Hepatocyte (in vitro differentiated cells): Measurements from ENCODE around the gene CHP1. TPM values are rescaled to one million over a fixed set of nuclear protein-coding genes. Genes with fewer than 3 reads are reported as not detected.
"Not testable (repeated sequence)": the region's sequence is repeated elsewhere in the genome, so short reads cannot be mapped to it uniquely, and the experiment has no call there.

Source experiments
- DNase-seq: peaks from one replicate; pipeline ENCODE4 v3.0.0-alpha.2; 2016; ENCODE audit warnings: low spot score
- H2AFZ ChIP-seq: fragments of 200-600 bp; sonication (generic); 2 replicates; pipeline ENCODE4 v1.6.0; 2016; ENCODE audit warnings: antibody characterized with exemption, mild to moderate bottlenecking
- H3K27ac ChIP-seq: fragments of 200-600 bp; sonication (generic); 2 replicates; pipeline ENCODE4 v1.5.1; 2016; ENCODE audit warnings: mild to moderate bottlenecking
- H3K27me3 ChIP-seq: fragments of 200-600 bp; sonication (generic); 2 replicates; pipeline ENCODE4 v1.6.1; 2016
- H3K36me3 ChIP-seq: fragments of 200-600 bp; sonication (generic); replicated peaks from 2 replicates; pipeline ENCODE4 v1.5.1; 2016; ENCODE audit warnings: low read depth; ENCODE audit not compliant: insufficient read depth
- H3K4me1 ChIP-seq: fragments of 200-600 bp; sonication (generic); 2 replicates; pipeline ENCODE4 v1.5.1; 2016; ENCODE audit warnings: mild to moderate bottlenecking, moderate library complexity; ENCODE audit not compliant: insufficient read depth
- H3K4me2 ChIP-seq: fragments of 200-600 bp; sonication (generic); 2 replicates; pipeline ENCODE4 v1.6.0; 2016
- H3K4me3 ChIP-seq: fragments of 200-600 bp; sonication (generic); 2 replicates; pipeline ENCODE4 v1.5.1; 2016; ENCODE audit warnings: mild to moderate bottlenecking
- H3K79me2 ChIP-seq: fragments of 200-600 bp; sonication (generic); 2 replicates; pipeline ENCODE4 v1.6.0; 2017; ENCODE audit warnings: mild to moderate bottlenecking
- H3K9me2 ChIP-seq: fragments of 200-600 bp; sonication (generic); replicated peaks from 2 replicates; pipeline ENCODE4 v1.6.0; 2017; ENCODE audit warnings: mild to moderate bottlenecking; ENCODE audit not compliant: insufficient read depth
- H3K9me3 ChIP-seq: fragments of 200-600 bp; sonication (generic); 2 replicates; pipeline ENCODE4 v1.5.1; 2016; ENCODE audit warnings: low read depth, mild to moderate bottlenecking
- H4K20me1 ChIP-seq: fragments of 200-600 bp; sonication (generic); 2 replicates; pipeline ENCODE4 v1.6.0; 2016; ENCODE audit warnings: mild to moderate bottlenecking; ENCODE audit not compliant: insufficient read depth, poor library complexity, severe bottlenecking
- CTCF ChIP-seq: fragments of 200-600 bp; sonication (generic); IDR thresholded peaks from 2 replicates; pipeline ENCODE4 v1.5.1; 2016; ENCODE audit warnings: antibody characterized with exemption, mild to moderate bottlenecking; ENCODE audit not compliant: poor library complexity
- EZH2 ChIP-seq: fragments of 200-600 bp; sonication (generic); IDR thresholded peaks from 2 replicates; pipeline ENCODE4 v1.6.1; 2016; ENCODE audit warnings: antibody characterized with exemption, mild to moderate bottlenecking, borderline replicate concordance
- EZH2phosphoT487 ChIP-seq: fragments of 200-600 bp; sonication (generic); IDR thresholded peaks from one replicate; pipeline ENCODE4 v1.6.1; 2018; ENCODE audit warnings: antibody characterized with exemption, mild to moderate bottlenecking, low read depth, moderate library complexity; ENCODE audit not compliant: unreplicated experiment, severe bottlenecking
- WGBS: methylation state at CpG from one replicate; pipeline ENCODE4 v1.1.6; 2016; ENCODE audit warnings: low lambda C conversion rate; ENCODE audit errors: missing lambda C conversion rate; 5-methylcytosine and 5-hydroxymethylcytosine counted together
- polyA plus RNA-seq: library from polyadenylated mRNA; unstranded; fragments of >200 nt; fragmentation: Nextera tagmentation; extraction: Ambion mirVana; gene quantifications from 2 replicates; pipeline ENCODE4 v1.2.1, GENCODE V29; 2016
- total RNA-seq: library from RNA; depleted of rRNA; stranded (reverse); fragments of >200 nt; gene quantifications from 2 replicates; pipeline ENCODE4 v1.2.3, GENCODE V29; 2014

The CHP1 gene
- total and polyA plus RNA-seq, 2 experiments from 2014 or later = 39.0 to 163 TPM

GRCh38 chr15:41292521-41292920 is 61.5 kb downstream of the CHP1 start:
- no peak overlapping the region for H2AFZ ChIP-seq
- TF ChIP-seq EZH2phosphoT487 = no peak
- no peak for TF ChIP-seq EZH2
- no peak for TF ChIP-seq CTCF
- 76% methylated on average over 1 of the region's 1 CpG for WGBS
- no peaks in the 10 kb centered on the region for H3K27me3 ChIP-seq
- H3K36me3 ChIP-seq = no peaks in the 10 kb centered on the region
- no peak overlapping the region for H3K27ac ChIP-seq
- H4K20me1 ChIP-seq = peaks cover 5% of the 10 kb centered on the region
- H3K9me3 ChIP-seq = no peaks in the 10 kb centered on the region
- no peak overlapping the region for H3K4me3 ChIP-seq
- H3K79me2 ChIP-seq = peaks cover 42% of the 10 kb centered on the region
- no peaks in the 10 kb centered on the region for H3K9me2 ChIP-seq
- H3K4me2 ChIP-seq = no peak overlapping the region
- H3K4me1 ChIP-seq = no peaks in the 10 kb centered on the region
- no peak for DNase-seq

- not testable (repeated sequence) for H3K79me2 ChIP-seq, H2AFZ ChIP-seq, H3K4me2 ChIP-seq, H3K27me3 ChIP-seq, H3K9me2 ChIP-seq, H3K4me1 ChIP-seq, DNase-seq, H3K4me3 ChIP-seq, H3K9me3 ChIP-seq, H4K20me1 ChIP-seq, H3K27ac ChIP-seq, H3K36me3 ChIP-seq
- 98% methylated on average over 2 of the region's 2 CpGs for WGBS
Observed at GRCh38 chr15:41301139-41301538, 70.1 kb downstream of the CHP1 start.

DNA sequence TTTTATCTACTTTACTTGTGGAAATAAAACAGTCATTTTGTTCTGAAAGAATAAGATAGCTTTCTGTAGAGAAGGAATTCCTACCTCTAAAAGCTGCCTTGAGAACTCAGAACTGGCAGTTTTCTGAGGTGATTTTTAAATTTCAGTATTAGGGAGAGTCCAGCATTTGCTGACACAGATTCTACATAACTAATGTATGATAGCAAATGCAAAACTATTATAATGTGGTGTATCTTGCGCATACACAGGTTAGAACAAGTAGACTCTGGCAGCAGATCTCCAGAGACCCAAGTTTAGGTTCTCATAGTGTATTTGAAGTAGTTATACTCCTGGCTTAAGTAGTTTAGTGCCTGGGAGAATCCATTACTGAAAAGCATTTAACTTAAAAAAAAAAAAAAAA is 70.5 kb downstream of the CHP1 start:
- Histone ChIP-seq H3K9me2 (no peaks in the 10 kb centered on the region), H3K27me3 (no peaks in the 10 kb centered on the region), H3K4me2 (no peak overlapping the region), H3K79me2 (peaks cover 7% of the 10 kb centered on the region), H2AFZ (no peak overlapping the region), H4K20me1 (no peaks in the 10 kb centered on the region), H3K36me3 (no peaks in the 10 kb centered on the region), H3K9me3 (no peaks in the 10 kb centered on the region), H3K4me3 (no peak overlapping the region), H3K27ac (no peak overlapping the region), H3K4me1 (no peaks in the 10 kb centered on the region)
- TF ChIP-seq EZH2 = no peak
- no peak for TF ChIP-seq EZH2phosphoT487
- TF ChIP-seq CTCF = no peak
- DNase-seq = no peak
- 97% methylated on average over 1 of the region's 1 CpG for WGBS

DNA sequence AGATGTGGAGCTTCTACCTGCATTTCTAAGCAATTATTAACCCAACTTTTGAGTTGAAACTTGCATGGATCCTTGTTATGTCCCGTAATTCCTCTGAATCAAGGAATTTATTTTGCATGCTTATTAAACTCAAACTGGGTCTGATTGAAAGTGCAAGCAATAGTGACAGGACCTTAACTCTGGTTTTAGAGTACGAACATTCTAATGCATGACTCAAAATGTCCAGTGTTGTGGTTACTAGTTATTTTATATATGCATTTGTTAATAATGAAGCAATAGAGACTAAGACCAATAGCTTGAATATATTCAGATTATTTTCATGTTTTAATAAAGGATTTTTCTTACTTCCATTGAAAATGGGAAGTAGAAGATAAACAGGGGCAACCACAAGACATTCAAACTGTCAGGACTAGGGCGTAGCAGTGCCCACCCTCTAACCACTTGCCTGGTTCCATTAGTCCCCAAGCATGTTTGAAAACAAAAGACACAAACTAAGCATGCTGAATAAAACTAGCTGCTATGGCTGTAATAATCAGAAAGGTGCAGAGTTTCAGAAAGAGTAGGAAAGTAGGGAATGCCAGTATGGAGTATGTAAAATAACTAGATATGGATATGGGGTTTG is 73.2 kb downstream of the CHP1 start:
- Histone ChIP-seq H3K27me3 (no peaks in the 10 kb centered on the region), H3K79me2 (peaks cover 4% of the 10 kb centered on the region), H2AFZ (no peak overlapping the region), H3K9me2 (no peaks in the 10 kb centered on the region), H3K9me3 (no peaks in the 10 kb centered on the region), H3K4me2 (no peak overlapping the region), H3K36me3 (no peaks in the 10 kb centered on the region), H3K4me1 (no peaks in the 10 kb centered on the region), H3K27ac (no peak overlapping the region), H4K20me1 (no peaks in the 10 kb centered on the region), H3K4me3 (no peak overlapping the region)
- no peak for DNase-seq
- TF ChIP-seq EZH2phosphoT487 (no peak), CTCF (no peak), EZH2 (no peak)
- WGBS = 97% methylated on average over 3 of the region's 3 CpGs
